Measurements from ENCODE around the gene LRRC7.
"Not testable (repeated sequence)": the region's sequence is repeated elsewhere in the genome, so short reads cannot be mapped to it uniquely, and the experiment has no call there.

LRRC7 gene

DNA sequence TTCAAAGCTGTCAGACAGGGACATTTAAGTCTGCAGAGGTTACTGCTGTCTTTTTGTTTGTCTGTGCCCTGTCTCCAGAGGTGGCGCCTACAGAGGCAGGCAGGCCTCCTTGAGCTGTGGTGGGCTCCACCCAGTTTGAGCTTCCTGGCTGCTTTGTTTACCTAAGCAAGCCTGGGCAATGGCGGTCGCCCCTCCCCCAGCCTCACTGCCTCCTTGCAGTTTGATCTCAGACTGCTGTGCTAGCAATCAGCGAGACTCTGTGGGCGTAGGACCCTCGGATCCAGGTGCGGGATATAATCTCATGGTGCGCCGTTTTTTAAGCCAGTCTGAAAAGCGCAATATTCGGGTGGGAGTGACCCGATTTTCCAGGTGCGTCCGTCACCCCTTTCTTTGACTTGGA lies 320.3 kb downstream of the LRRC7 start:
- DNase-seq (ENCODE audit: low read depth), result not testable (repeated sequence)

- DNase-seq (ENCODE audit: low read depth), result no peak
Measured at GRCh38 chr1:69888657-69889056, 320.9 kb downstream of the LRRC7 start.

DNA sequence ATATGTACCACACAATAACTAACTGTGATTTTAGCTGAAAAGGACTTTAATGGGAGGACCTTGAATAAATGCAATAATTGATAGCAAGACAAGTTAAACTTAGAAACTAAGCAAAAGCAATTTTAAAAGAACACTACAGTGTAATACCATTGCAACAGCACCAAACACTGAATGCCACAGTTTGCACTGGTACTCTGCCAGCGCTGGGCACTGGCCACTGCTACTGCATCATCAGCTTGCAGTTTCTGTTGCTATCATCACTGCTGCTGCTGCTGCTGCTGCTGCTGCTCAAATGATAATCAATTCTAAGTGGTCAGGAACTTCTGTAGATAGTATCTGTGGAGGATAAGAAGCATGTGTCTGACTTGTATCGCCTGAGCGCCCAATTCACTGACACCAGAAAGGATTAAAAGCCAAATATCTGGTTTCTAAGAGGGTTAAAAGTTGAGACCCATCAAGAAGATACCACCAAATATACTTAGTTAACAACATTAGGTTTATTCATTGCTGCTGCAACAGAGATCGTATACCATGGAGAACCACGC lies 330.8 kb downstream of the LRRC7 start:
- peak; percentile 42 for DNase-seq (ENCODE audit: low read depth)

- DNase-seq (ENCODE audit: low read depth), result peak; percentile 87
Measured at GRCh38 chr1:69911301-69911801, 343.6 kb downstream of the LRRC7 start.

GRCh38 chr1:69913977-69914376 lies 346.3 kb downstream of the LRRC7 start:
- DNase-seq (ENCODE audit: low read depth), result peak; percentile 89

DNA sequence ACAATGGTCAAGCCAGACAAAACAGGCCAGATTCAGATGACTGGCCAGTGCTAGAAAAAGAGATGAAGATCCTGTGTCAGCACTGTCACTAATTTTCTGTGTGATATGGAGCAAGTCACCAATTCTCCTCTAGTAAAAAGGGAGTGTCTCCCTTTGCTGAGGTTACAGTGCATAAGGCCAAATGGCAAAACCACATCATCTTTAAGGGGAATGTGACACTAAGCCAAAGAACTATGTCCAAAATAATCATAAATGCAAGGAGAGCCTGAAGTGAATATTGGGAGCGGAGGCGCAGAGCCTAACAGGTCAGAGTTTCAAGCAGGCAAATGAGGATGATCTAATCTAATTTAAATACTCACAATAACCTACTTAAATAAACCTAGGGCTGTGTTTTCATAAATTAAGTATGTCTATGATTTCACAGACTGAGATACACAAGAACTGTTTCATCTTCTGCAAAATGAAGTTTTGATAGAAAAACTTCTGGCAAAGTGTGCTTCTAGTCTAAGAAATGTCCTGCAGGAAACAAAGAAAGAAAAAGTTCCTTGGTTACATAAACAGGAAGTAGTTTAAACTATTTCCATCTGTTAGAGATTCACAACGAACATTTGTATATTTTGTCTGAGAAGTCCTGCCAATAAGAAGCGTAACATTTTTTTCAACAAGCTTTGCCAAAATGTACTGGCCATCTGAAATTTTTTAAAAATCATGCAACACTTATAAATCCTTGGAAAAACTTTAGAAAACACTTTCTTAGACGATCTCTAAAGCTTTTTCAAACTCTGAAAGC lies 347.4 kb downstream of the LRRC7 start:
- peak; percentile 79 for DNase-seq (ENCODE audit: low read depth)

GRCh38 chr1:69919129-69919921 lies 351.6 kb downstream of the LRRC7 start:
- no peak for DNase-seq (ENCODE audit: low read depth)

GRCh38 chr1:69919922-69920273 lies 352.2 kb downstream of the LRRC7 start:
- no peak for DNase-seq (ENCODE audit: low read depth)

DNA sequence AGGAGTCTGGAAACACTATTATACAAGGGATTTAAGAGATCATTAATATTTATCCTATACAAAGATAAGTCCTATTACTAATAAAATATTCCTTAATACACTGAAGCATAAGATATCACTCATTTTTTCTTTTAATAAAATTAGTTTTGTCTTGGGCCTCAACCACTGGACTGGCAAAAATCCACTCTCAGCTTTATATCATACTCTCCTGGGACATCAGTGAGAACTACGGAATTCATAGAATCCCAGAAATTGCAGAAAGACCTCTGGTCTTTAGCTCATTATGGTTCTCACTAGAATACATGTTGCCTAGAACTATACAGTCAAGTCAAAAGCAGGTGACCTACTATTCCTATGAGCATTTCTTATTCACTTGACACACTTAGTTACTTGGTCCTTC lies 352.7 kb downstream of the LRRC7 start:
- no peak for DNase-seq (ENCODE audit: low read depth)

GRCh38 chr1:69921486-69921885 lies 353.8 kb downstream of the LRRC7 start:
- no peak for DNase-seq (ENCODE audit: low read depth)

GRCh38 chr1:69928234-69928633 lies 360.5 kb downstream of the LRRC7 start:
- not testable (repeated sequence) for DNase-seq (ENCODE audit: low read depth)

DNA sequence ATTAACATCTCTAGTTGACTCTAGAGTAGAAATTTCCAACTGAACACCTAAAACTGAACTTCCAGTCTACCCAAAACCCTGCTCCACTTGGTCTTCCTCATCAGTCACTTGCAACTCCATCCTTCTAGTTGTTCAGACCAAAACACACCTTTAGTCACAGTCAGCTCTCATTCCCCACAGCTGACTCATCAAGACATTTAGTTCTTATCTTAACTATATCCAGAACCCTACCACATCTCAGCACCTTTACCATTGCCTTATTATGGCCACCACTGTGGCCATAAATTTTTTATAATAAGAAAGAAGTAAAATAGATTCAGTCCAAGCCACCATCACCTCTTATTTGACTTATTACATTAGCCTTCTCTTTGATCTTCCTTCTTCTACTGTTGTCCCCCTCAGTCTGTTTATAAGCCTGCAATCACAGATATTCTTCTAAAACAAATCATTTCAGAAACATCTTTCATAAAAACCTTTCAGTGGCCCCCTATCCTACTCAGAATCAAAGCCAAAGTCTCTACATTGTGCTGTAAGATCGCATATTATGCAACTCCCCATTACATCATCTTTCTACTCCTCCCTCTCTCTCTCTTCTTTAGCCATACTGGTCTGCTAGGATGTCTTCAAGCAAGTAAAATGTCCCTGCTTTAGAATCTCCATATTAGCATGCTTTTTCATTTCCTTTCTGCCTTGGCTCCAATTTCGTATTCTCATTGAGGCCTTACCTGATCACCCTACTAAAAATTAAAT lies 361.8 kb downstream of the LRRC7 start:
- no peak for DNase-seq (ENCODE audit: low read depth)

- no peak for DNase-seq (ENCODE audit: low read depth)
Measured at GRCh38 chr1:69930396-69930795, 362.7 kb downstream of the LRRC7 start.

- DNase-seq (ENCODE audit: low read depth), result no peak
Measured at GRCh38 chr1:69932760-69933159, 365.0 kb downstream of the LRRC7 start.

DNA sequence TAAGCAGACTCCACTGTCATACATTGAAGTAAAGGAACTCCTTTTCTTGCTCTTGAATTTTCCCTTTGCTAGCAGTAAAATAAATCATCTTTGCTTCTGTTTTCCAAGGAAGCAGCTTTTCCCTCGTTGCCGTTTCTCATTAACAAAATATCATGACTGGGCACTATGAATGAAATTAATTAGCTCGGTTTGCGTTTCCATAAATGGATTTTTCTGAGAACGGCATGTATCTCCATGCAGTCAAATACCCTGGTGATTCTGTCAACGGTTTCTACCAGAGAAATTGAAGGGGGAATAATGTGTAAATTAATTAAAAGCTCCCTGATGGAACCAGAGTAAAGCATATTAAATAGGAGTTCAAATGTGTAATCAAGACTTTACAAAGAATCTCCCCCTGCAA lies 372.5 kb downstream of the LRRC7 start:
- no peak for DNase-seq (ENCODE audit: low read depth)

GRCh38 chr1:69940816-69941215 lies 373.1 kb downstream of the LRRC7 start:
- DNase-seq (ENCODE audit: low read depth), result no peak

- no peak for DNase-seq (ENCODE audit: low read depth)
Measured at GRCh38 chr1:69943030-69943429, 375.3 kb downstream of the LRRC7 start.

DNA sequence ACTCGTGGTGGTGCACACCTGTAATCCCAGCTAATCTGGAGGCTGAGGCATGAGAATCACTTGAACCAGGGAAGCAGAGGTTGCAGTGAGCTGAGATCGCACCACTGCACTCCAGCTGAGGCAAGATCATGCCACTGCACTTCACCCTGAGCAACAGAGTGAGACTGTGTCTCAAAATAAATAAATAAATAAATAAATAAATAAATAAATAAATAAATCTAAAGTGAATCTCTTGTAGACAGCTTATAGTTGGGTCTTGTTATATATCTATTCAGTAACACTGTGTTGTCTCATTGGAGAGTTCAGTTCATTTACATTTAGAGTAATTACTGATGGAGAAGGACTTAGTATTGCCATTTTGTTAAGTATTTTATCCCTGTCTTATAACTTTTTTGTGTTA lies 379.2 kb downstream of the LRRC7 start:
- DNase-seq (ENCODE audit: low read depth), result no peak

- no peak for DNase-seq (ENCODE audit: low read depth)
Measured at GRCh38 chr1:69947837-69948236, 380.1 kb downstream of the LRRC7 start.

DNA sequence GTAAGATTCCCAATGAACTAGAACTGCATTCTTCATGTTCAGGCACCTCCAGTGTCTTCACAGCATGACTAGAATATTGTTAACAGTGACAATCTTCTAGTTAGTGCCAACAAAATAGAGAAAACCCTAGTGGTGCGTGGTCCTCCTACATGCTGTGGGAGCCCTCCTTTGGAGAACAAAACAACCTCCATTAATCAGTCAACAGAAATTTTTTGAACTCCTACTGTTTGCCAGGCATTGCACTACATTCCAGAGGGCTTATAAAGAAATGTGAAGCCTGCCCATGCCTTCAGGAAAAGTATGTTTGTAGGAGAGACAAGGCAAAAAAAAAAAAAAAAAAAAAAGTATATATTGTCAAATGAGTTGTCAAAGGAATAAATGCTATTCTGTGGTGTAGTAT lies 385.0 kb downstream of the LRRC7 start:
- no peak for DNase-seq (ENCODE audit: low read depth)

- DNase-seq (ENCODE audit: low read depth), result not testable (repeated sequence)
Measured at GRCh38 chr1:69962452-69962851, 394.7 kb downstream of the LRRC7 start.

GRCh38 chr1:69967245-69967766 lies 399.6 kb downstream of the LRRC7 start:
- DNase-seq (ENCODE audit: low read depth), result no peak
